Measurements from ENCODE around the gene OR6Q1. TPM values are rescaled to one million over a fixed set of nuclear protein-coding genes. Genes with fewer than 3 reads are reported as not detected.

Gene OR6Q1, protein sequence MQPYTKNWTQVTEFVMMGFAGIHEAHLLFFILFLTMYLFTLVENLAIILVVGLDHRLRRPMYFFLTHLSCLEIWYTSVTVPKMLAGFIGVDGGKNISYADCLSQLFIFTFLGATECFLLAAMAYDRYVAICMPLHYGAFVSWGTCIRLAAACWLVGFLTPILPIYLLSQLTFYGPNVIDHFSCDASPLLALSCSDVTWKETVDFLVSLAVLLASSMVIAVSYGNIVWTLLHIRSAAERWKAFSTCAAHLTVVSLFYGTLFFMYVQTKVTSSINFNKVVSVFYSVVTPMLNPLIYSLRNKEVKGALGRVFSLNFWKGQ
- polyA plus RNA-seq (not detected in 3 replicates), polyA minus RNA-seq (not detected in 3 replicates)
- not detected for polyA plus RNA-seq (2011; ENCODE audit: low read depth)
- polyA plus RNA-seq (2011; cell fraction: cytosol; rRNA removed) = not detected in 2 replicates
- polyA plus RNA-seq (2011; cell fraction: nucleus; rRNA removed) = not detected in 2 replicates
- polyA plus RNA-seq (2012; ENCODE audit: low replicate concordance) = not detected in 2 replicates
- polyA minus RNA-seq (2011; cell fraction: cytosol; rRNA and poly(A)+ RNA removed) = not detected
- not detected in 2 replicates for polyA minus RNA-seq (2011; cell fraction: nucleus; rRNA and poly(A)+ RNA removed)

DNA sequence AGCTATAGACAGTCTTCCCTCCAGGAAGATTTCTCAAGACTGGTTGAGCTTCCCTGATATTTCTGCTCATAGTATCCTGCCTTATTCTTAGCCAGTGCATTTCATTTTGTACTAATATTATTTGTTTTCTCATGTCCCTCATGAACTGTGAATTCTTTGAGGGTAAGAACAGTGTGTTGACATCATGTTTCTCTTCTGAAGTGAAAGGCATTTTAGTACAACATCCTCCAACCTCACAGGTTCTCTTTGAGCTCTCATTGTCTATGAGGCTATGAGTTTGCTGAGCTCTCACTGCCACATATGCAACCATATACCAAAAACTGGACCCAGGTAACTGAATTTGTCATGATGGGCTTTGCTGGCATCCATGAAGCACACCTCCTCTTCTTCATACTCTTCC lies at the start of gene OR6Q1:
TSS of gene OR6Q1 (plus strand) at position 301 of the 400 bp plus-strand sequence. CDS start at position 301, 0 bp downstream.
- H3K27ac ChIP-seq (ENCODE audit: control insufficient read depth, insufficient read depth, low read length) = no peak within 1 kb of the TSS
- H3K9ac ChIP-seq (ENCODE audit: control insufficient read depth, extremely low read depth, insufficient read depth, low read length) = no peak within 1 kb of the TSS
- no peaks in the 10 kb centered on the region for H3K4me1 ChIP-seq (ENCODE audit: control insufficient read depth, extremely low read depth, insufficient read depth, low read length)
- H3K4me2 ChIP-seq (ENCODE audit: control insufficient read depth, extremely low read depth, insufficient read depth, low read depth, low read length) = no peak within 1 kb of the TSS
- H3K4me3 ChIP-seq (ENCODE audit: control insufficient read depth in 2 of 3, extremely low read depth in 1 of 3, insufficient read depth in 2 of 3, low read depth in 1 of 3, low read length in 3 of 3) = no peak within 1 kb of the TSS
- TF ChIP-seq EZH2 (IDR thresholded peaks at IDR 0.05; ENCODE audit: low read length) = no peak
- FAIRE-seq (no peak), DNase-seq (ENCODE audit: low read depth, low spot score) (no peak)
- H3K27me3 ChIP-seq (ENCODE audit: control insufficient read depth, extremely low read depth, insufficient read depth, low read length) = no peaks in the 10 kb centered on the region
- H4K20me1 ChIP-seq (ENCODE audit: control insufficient read depth, extremely low read depth, insufficient read depth, low read length) = no peaks in the 10 kb centered on the region
- no peaks in the 10 kb centered on the region for H3K9me1 ChIP-seq (ENCODE audit: control insufficient read depth, extremely low read depth, insufficient read depth, low read length)
- H3K36me3 ChIP-seq (ENCODE audit: control insufficient read depth in 2 of 2, extremely low read depth in 1 of 2, insufficient read depth in 2 of 2, low read length in 2 of 2) = no peaks in the 10 kb centered on the region
- no peak within 1 kb of the TSS for H2AFZ ChIP-seq (ENCODE audit: control insufficient read depth, low read length)
- dilution Hi-C loops (cut with MboI; ENCODE audit: extremely low pct_ligation_motif_present, low sequenced_read_pairs) = no loop called here
- H3K9me3 ChIP-seq (ENCODE audit: control insufficient read depth, low read depth, low read length) = no peaks in the 10 kb centered on the region
- H3K79me2 ChIP-seq (ENCODE audit: control insufficient read depth, insufficient read depth, low read length) = no peaks in the 10 kb centered on the region

DNA sequence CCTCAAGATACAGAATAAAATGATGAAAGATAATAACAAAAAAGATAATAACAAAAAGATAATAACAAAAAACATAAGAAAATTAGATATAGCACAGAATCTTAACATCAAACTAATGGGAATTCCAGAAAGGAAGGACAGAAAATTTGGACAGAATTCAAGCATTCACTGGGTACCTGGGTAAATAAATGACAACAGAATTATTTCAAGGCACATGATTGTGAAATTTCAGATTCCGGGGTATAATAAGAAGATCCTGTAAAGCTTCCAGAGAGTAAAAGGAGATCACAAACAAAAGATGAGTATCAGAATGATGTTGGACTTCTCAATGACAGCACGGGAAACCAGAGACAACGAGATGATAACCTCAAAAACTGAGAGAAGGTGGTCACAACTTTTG lies 49.2 kb upstream of the OR6Q1 start:
- TF ChIP-seq EZH2 (IDR thresholded peaks at IDR 0.05; ENCODE audit: low read length) = no peak
- TF ChIP-seq, protein P1, sequence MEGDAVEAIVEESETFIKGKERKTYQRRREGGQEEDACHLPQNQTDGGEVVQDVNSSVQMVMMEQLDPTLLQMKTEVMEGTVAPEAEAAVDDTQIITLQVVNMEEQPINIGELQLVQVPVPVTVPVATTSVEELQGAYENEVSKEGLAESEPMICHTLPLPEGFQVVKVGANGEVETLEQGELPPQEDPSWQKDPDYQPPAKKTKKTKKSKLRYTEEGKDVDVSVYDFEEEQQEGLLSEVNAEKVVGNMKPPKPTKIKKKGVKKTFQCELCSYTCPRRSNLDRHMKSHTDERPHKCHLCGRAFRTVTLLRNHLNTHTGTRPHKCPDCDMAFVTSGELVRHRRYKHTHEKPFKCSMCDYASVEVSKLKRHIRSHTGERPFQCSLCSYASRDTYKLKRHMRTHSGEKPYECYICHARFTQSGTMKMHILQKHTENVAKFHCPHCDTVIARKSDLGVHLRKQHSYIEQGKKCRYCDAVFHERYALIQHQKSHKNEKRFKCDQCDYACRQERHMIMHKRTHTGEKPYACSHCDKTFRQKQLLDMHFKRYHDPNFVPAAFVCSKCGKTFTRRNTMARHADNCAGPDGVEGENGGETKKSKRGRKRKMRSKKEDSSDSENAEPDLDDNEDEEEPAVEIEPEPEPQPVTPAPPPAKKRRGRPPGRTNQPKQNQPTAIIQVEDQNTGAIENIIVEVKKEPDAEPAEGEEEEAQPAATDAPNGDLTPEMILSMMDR (optimal IDR thresholded peaks at IDR 0.05 in 1 of 3, IDR thresholded peaks at IDR 0.05 in 1 of 3, conservative IDR thresholded peaks at IDR 0.05 in 1 of 3; ENCODE audit: extremely low read depth in 1 of 3, insufficient read depth in 2 of 3, low read length in 3 of 3) = no peak
- H4K20me1 ChIP-seq (ENCODE audit: control insufficient read depth, extremely low read depth, insufficient read depth, low read length) = no peaks in the 10 kb centered on the region
- dilution Hi-C loops (cut with MboI; ENCODE audit: extremely low pct_ligation_motif_present, low sequenced_read_pairs) = no loop called here
- no peak overlapping the region for H2AFZ ChIP-seq (ENCODE audit: control insufficient read depth, low read length)
- FAIRE-seq (no peak), DNase-seq (ENCODE audit: low read depth, low spot score) (no peak)
- no peaks in the 10 kb centered on the region for H3K4me1 ChIP-seq (ENCODE audit: control insufficient read depth, extremely low read depth, insufficient read depth, low read length)
- no peak overlapping the region for H3K9ac ChIP-seq (ENCODE audit: control insufficient read depth, extremely low read depth, insufficient read depth, low read length)
- no peaks in the 10 kb centered on the region for H3K79me2 ChIP-seq (ENCODE audit: control insufficient read depth, insufficient read depth, low read length)
- H3K9me1 ChIP-seq (ENCODE audit: control insufficient read depth, extremely low read depth, insufficient read depth, low read length) = no peaks in the 10 kb centered on the region
- no peak overlapping the region for H3K4me3 ChIP-seq (ENCODE audit: control insufficient read depth in 2 of 3, extremely low read depth in 1 of 3, insufficient read depth in 2 of 3, low read depth in 1 of 3, low read length in 3 of 3)
- no peaks in the 10 kb centered on the region for H3K9me3 ChIP-seq (ENCODE audit: control insufficient read depth, low read depth, low read length)
- no peak overlapping the region for H3K4me2 ChIP-seq (ENCODE audit: control insufficient read depth, extremely low read depth, insufficient read depth, low read depth, low read length)
- no peaks in the 10 kb centered on the region for H3K27me3 ChIP-seq (ENCODE audit: control insufficient read depth, extremely low read depth, insufficient read depth, low read length)
- H3K27ac ChIP-seq (ENCODE audit: control insufficient read depth, insufficient read depth, low read length) = no peak overlapping the region
- no peaks in the 10 kb centered on the region for H3K36me3 ChIP-seq (ENCODE audit: control insufficient read depth in 2 of 2, extremely low read depth in 1 of 2, insufficient read depth in 2 of 2, low read length in 2 of 2)

All from keratinocyte (primary cell).